Measurements from ENCODE around the gene LAMA1.

- no peak for TF ChIP-seq CTCF (IDR thresholded peaks at IDR 0.05)
- no peak for TF ChIP-seq POLR2A (IDR thresholded peaks at IDR 0.05)
These were observed 142.5 kb downstream of the LAMA1 start for GRCh38 chr18:6975084-6975483.
